Activated gamma-delta T cell (primary cell): Measurements from ENCODE around the gene POM121C.
"Not testable (repeated sequence)": the region's sequence is repeated elsewhere in the genome, so short reads cannot be mapped to it uniquely, and the experiment has no call there.

Experiments used
- DNase-seq: peaks from one replicate; lab custom pipeline; 2025; lab: John Stamatoyannopoulos, UW

POM121C gene

DNA sequence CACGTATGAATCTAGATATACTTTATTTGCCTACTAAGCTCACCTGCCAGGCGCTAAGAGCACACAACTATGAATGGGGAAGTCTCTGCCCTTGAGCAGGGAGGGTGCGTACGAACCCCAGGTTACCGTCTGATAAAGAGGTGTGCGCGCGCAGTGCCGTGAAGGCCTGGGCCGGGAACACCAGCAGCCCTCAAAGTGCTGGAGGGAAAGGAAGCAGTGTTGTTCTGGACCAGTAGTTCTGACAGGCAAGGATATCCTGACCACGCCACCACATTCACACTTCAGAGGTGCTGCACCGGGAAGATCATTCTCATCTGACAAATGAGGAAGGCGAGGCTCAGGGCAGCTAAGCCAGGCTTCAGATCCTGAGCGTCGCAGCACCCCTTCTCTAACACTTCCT is 62.6 kb downstream of the POM121C start:
- not testable (repeated sequence) for DNase-seq

- DNase-seq: not testable (repeated sequence)
Observed at GRCh38 chr7:75421798-75422710, 64.0 kb downstream of the POM121C start.

DNA sequence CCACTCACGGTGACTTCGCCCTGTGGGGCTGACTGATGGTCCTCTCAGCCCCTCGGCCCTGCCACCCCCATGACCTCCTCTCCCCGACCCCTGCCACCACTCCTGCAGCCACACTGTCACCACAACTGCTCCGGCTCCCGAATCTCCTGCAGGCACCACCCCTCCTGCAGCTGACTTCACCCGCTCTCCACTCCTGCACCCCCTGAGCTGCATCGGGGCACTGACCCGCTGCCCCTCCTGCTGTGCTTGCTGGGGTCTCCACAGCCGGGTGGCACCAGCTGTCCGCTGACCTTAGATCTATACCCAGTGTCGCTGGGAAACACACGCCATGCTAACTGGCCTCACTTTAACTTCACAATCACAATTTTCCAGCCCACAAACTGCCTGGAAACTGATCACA is 65.9 kb downstream of the POM121C start:
- not testable (repeated sequence) for DNase-seq

GRCh38 chr7:75419693-75420092 is 66.4 kb downstream of the POM121C start:
- not testable (repeated sequence) for DNase-seq

GRCh38 chr7:75419210-75419609 is 66.9 kb downstream of the POM121C start:
- DNase-seq: not testable (repeated sequence)

DNA sequence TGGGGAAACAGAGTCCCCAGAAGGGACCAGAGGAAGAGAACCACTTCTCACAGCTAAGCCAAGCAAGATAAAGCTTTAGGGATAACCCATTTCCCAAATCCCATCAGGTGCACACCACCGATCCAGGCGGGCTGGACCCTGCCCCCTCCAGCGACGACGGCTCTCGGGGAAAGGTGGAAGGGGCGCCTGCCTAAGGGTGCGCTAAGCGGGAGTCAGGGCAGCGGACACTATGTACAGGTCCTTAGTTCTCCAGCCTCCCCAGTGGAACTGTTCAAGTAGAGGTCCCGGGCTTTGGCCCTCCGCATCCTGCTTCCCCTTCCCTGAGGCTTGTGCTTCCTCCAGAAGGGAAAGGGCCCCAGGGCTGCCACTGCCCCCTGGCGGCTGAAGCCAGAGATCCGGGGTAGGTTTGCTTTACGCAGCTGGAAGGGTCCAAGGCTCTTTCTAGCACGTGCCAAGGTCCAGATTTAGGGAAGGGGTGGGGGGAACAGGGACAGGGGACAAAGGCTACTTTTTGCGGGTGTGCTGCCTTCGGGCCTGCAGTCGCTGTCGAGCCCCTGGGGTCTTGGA is 67.7 kb downstream of the POM121C start:
- not testable (repeated sequence) for DNase-seq

- DNase-seq: not testable (repeated sequence)
Observed at GRCh38 chr7:75416787-75417186, 69.3 kb downstream of the POM121C start.

- not testable (repeated sequence) for DNase-seq
Observed at GRCh38 chr7:75415829-75416373, 70.2 kb downstream of the POM121C start.

GRCh38 chr7:75415428-75415817 is 70.7 kb downstream of the POM121C start:
- DNase-seq: not testable (repeated sequence)

- DNase-seq: not testable (repeated sequence)
Observed at GRCh38 chr7:75414708-75415427, 71.2 kb downstream of the POM121C start.

DNA sequence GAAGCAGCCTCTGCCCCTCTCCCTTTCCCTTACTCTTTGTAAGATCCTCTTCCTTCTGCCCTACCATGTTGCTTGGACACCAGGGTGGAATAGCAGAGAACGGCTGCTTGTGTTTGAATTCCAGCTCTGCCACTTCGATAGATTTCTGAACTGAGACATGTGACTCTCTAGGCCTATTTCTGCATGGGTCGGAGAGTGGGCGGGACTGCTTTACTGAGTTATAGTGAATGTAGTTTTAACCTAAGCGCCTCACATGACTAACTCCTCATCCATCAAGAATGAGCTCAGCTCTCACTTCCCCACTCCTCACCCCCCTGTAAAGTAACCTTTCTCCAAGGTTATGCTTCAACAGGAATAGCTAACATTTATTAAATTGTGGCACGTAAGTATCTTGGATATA is 71.9 kb downstream of the POM121C start:
- not testable (repeated sequence) for DNase-seq

GRCh38 chr7:75410823-75411173 is 75.3 kb downstream of the POM121C start:
- not testable (repeated sequence) for DNase-seq

GRCh38 chr7:75409880-75410822 is 75.9 kb downstream of the POM121C start:
- not testable (repeated sequence) for DNase-seq

- DNase-seq: not testable (repeated sequence)
Observed at GRCh38 chr7:75404663-75405062, 81.4 kb downstream of the POM121C start.

DNA sequence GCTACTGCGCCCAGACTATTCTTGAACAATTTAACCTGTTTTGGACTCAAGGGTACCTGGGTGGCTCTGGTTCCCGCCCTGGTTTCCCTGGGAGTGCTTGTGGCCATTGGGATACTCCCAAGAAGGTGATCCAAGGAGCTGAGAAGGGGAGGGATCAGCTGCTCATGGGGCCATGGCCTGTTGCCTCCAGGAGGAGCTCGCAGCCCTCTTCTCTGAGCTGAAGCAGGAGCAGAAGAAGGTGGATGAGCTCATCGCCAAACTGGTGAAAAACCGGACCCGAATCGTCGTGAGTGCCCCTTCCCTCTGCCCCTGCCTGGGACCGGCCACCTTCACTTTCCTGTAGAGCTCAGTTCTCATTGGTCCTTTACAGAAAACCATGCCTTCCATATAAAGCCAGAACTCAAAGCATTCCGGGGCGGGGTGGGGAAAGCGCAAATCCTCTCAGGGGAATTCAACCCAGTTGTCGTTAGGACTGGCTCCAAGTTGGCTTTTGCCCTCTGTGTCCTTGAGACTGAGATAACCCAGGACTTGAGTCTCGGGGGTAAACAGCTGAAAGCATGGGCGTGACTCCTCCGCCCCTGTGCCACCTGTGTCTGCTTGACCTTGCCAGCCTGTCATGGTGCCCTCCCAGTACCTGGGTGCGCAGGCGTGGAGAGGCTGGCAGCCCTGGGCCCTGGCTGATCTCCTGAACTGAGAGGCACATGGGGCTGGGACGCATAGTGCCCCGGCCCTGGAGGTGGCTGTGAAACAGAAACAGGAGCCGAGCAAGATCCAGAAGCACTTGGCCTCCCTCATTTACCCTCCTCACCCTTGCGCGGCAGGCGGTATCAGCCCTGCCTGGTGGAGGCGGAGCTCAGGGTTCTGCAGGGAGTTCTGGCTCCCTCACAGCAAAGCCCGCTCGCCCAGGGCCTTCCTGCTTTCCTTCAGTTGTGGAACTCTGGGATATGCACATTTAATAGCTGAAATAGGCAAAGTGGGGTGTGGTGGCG is 82.3 kb downstream of the POM121C start:
- DNase-seq: not testable (repeated sequence)

- DNase-seq: not testable (repeated sequence)
Observed at GRCh38 chr7:75400575-75400974, 85.5 kb downstream of the POM121C start.

DNA sequence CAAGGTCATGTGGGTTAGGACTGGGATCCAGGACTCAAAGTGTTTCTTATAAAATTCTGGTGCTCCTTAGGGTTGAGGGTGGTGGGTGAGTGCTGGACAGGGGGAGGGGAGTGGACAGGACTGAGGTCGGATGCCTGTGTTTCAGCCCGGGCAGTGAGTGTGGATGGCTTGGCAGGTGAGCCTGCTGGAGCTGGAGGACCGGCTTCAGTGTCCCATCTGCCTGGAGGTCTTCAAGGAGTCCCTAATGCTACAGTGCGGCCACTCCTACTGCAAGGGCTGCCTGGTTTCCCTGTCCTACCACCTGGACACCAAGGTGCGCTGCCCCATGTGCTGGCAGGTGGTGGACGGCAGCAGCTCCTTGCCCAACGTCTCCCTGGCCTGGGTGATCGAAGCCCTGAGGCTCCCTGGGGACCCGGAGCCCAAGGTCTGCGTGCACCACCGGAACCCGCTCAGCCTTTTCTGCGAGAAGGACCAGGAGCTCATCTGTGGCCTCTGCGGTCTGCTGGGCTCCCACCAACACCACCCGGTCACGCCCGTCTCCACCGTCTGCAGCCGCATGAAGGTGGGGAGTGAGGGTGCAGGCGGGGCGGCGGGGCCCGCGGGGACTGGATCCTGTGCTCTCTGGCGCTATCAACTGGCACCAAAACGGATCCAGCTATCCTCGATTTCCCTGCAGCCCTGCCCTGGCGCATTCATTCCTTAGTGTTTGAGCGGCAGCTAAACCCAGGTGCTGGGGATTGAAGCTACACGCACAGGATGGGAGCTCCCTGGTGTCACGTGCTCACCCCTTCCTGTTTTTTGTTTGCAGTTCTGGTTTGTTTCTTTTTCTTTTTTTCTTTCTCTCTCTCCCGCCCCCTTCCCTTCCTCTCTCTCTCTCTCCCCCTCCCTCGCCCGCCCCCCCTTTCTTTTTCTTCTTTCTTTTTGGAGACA is 87.1 kb downstream of the POM121C start:
- DNase-seq: not testable (repeated sequence)

DNA sequence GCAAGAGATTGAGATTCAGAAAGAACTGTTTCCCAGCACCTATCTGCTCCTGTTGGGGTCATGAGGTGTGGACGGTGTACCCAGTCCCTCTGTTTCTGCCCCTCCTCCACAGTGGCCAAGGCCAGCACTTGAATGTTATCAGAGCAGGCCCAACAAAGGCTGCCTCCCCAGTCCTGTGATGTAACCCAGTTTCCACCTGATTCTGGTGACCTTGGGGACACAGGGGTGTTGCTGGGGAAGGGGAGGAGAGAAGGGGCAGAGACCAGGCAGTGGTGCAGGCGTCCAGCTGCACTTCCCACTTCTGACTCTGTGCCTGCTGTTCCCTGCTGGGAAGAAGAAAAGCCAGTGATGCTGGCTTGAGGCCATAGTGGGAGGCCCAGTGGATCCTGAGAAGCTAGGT is 88.2 kb downstream of the POM121C start:
- not testable (repeated sequence) for DNase-seq

GRCh38 chr7:75395329-75395728 is 90.8 kb downstream of the POM121C start, which contains the start of gene TRIM73:
Gene TRIM73, plus strand, starts transcription at chr7:75395629. Its CDS starts 3,305 bp downstream, at chr7:75398934.
- DNase-seq: not testable (repeated sequence)
